PFSK-1 (cell line): ENCODE data around the gene CNTN4.

Experiments
- POLR2AphosphoS5 ChIP-seq: IDR thresholded peaks from 2 replicates; pipeline ENCODE4 v1.6.1; 2012; ENCODE audit warnings: low read depth, mild to moderate bottlenecking, control low read depth, low read length, moderate library complexity
- SIN3A ChIP-seq: IDR thresholded peaks from 2 replicates; pipeline ENCODE4 v1.6.1; 2012; ENCODE audit warnings: mild to moderate bottlenecking, low read length, moderate library complexity, borderline replicate concordance; ENCODE audit not compliant: insufficient read depth
- TAF1 ChIP-seq: IDR thresholded peaks from 2 replicates; pipeline ENCODE4 v1.6.1; 2012; ENCODE audit warnings: low read length, control low read depth, borderline replicate concordance; ENCODE audit not compliant: insufficient read depth
- TF ChIP-seq, protein P1 (sequence below), 2 experiments: IDR thresholded peaks; 2 replicates each; pipeline versions ENCODE4 v1.6.1 to v1.8.0; 2011 to 2012; ENCODE audit warnings: low read depth in 2 of 2, low read length in 2 of 2, control low read depth in 1 of 2, inconsistent platforms in 1 of 2, mild to moderate bottlenecking in 1 of 2, moderate library complexity in 1 of 2; ENCODE audit not compliant: insufficient read depth in 1 of 2

DNA sequence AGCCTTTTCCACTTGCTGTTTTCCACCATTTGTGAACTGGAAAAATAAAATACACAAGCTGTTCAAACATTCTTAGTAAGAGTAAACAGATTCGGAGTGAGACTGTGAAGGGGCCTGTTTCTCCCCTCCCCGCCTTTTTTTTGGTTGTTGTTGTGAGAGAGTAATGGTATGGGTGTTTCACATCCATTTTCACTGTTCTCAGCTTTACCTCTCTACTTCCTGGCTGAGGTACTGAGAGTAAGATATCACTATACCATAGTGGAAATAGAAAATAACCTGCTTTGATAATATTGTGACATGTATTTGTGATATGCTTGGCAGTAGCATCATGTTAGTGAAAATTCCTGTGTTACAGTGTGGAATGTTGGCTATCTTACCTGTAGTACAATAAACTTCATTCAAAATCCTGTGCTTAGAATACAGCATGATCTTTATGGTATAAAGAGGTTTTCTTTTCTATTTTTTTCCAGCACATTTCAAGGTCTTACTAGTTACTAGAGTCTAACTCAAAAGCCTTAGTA is 12.0 kb downstream of the CNTN4 start:
- TF ChIP-seq POLR2AphosphoS5: no peak
- TF ChIP-seq, protein P1, sequence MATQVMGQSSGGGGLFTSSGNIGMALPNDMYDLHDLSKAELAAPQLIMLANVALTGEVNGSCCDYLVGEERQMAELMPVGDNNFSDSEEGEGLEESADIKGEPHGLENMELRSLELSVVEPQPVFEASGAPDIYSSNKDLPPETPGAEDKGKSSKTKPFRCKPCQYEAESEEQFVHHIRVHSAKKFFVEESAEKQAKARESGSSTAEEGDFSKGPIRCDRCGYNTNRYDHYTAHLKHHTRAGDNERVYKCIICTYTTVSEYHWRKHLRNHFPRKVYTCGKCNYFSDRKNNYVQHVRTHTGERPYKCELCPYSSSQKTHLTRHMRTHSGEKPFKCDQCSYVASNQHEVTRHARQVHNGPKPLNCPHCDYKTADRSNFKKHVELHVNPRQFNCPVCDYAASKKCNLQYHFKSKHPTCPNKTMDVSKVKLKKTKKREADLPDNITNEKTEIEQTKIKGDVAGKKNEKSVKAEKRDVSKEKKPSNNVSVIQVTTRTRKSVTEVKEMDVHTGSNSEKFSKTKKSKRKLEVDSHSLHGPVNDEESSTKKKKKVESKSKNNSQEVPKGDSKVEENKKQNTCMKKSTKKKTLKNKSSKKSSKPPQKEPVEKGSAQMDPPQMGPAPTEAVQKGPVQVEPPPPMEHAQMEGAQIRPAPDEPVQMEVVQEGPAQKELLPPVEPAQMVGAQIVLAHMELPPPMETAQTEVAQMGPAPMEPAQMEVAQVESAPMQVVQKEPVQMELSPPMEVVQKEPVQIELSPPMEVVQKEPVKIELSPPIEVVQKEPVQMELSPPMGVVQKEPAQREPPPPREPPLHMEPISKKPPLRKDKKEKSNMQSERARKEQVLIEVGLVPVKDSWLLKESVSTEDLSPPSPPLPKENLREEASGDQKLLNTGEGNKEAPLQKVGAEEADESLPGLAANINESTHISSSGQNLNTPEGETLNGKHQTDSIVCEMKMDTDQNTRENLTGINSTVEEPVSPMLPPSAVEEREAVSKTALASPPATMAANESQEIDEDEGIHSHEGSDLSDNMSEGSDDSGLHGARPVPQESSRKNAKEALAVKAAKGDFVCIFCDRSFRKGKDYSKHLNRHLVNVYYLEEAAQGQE (IDR thresholded peaks at IDR 0.05; ENCODE audit: insufficient read depth in 1 of 2, low read depth in 2 of 2, low read length in 2 of 2): no peak
- TF ChIP-seq TAF1: no peak
- no peak for TF ChIP-seq SIN3A
